B cell (primary cell): ENCODE results near the gene TMEM168. TPM values are rescaled to one million over a fixed set of nuclear protein-coding genes. Genes with fewer than 3 reads are reported as not detected.

Source experiments
- ATAC-seq: fragments of 200-7000 bp; cut with Tn5 transposase; one replicate; pipeline ENCODE4 v1.10.0; 2021; ENCODE audit warnings: low read depth, mild to moderate bottlenecking, moderate number of reproducible peaks, moderate library complexity
- CTCF ChIA-PET: fragments of 350-600 bp; sonication (Branson Sonifier 250); formaldehyde crosslinking; loops from one replicate; lab custom pipeline; 2021; ENCODE audit warnings: antibody characterized with exemption, inconsistent platforms; lab: Charles Lee
- POLR2A ChIA-PET: fragments of 350-600 bp; sonication (Branson Sonifier 250); formaldehyde crosslinking; loops from one replicate; lab custom pipeline; 2021; ENCODE audit warnings: antibody characterized with exemption; lab: Charles Lee
- DNase-seq: peaks from one replicate; pipeline ENCODE4 v3.0.0; 2013
- H2AFZ ChIP-seq: 2 replicates; pipeline ENCODE4 v1.6.1; 2012; ENCODE audit warnings: mild to moderate bottlenecking, low read depth, low read length; ENCODE audit not compliant: insufficient read depth, poor library complexity, severe bottlenecking
- H3K27ac ChIP-seq, 2 donors: 1 replicate in 1 of 2; 2 replicates in 1 of 2; pipeline ENCODE4 v1.5.1; 2012 to 2013; ENCODE audit warnings: low read length in 2 of 2, mild to moderate bottlenecking in 2 of 2, moderate library complexity in 1 of 2
- H3K27me3 ChIP-seq, 4 experiments: fragments of 200-600 bp in 1 of 4; sonication (generic) in 1 of 4; replicated peaks in 1 of 4; 1 replicate in 2 of 4; 2 replicates in 2 of 4; pipeline versions ENCODE4 v1.6.1 to v1.7.0; 2013 to 2016; ENCODE audit warnings: low read length in 3 of 4, mild to moderate bottlenecking in 2 of 4, mixed read lengths in 1 of 4, moderate library complexity in 1 of 4; ENCODE audit not compliant: insufficient read depth in 4 of 4, control insufficient read depth in 3 of 4; ENCODE audit errors: control extremely low read depth in 1 of 4
- H3K36me3 ChIP-seq, 2 experiments: replicated peaks in 1 of 2; 1 replicate in 1 of 2; 2 replicates in 1 of 2; pipeline versions ENCODE4 v1.6.1 to v1.7.1; 2013; ENCODE audit warnings: low read length in 1 of 2; ENCODE audit not compliant: insufficient read depth in 2 of 2, control insufficient read depth in 1 of 2; ENCODE audit errors: control extremely low read depth in 1 of 2, extremely low read depth in 1 of 2
- H3K4me1 ChIP-seq, 2 donors: fragments of 200-600 bp in 1 of 2; sonication (generic) in 1 of 2; 1 replicate in 1 of 2; 2 replicates in 1 of 2; pipeline versions ENCODE4 v1.5.1 to v1.6.1; 2013 to 2017; ENCODE audit warnings: low read length in 2 of 2; ENCODE audit not compliant: control insufficient read depth in 2 of 2, insufficient read depth in 2 of 2
- H3K4me2 ChIP-seq: replicated peaks from 2 replicates; pipeline ENCODE3; 2012; ENCODE audit warnings: mild to moderate bottlenecking, low read depth, low read length; ENCODE audit not compliant: poor library complexity, severe bottlenecking
- H3K4me3 ChIP-seq, 5 experiments: fragments of 200-600 bp in 1 of 5; sonication (generic) in 1 of 5; 1 replicate in 3 of 5; 2 replicates in 2 of 5; pipeline versions ENCODE4 v1.5.1 to v1.7.0; 2011 to 2016; ENCODE audit warnings: low read length in 4 of 5, mild to moderate bottlenecking in 4 of 5, low read depth in 2 of 5, control low read depth in 1 of 5, moderate library complexity in 1 of 5; ENCODE audit not compliant: insufficient read depth in 1 of 5; ENCODE audit errors: control extremely low read depth in 1 of 5, extremely low read depth in 1 of 5
- H3K79me2 ChIP-seq: fragments of 200-600 bp; sonication (generic); one replicate; pipeline ENCODE4 v1.6.0; 2016; ENCODE audit warnings: low read length; ENCODE audit not compliant: control insufficient read depth, insufficient read depth
- H3K9ac ChIP-seq: fragments of 200-600 bp; sonication (generic); 2 replicates; pipeline ENCODE4 v1.6.1; 2017; ENCODE audit warnings: mild to moderate bottlenecking, low read length, moderate library complexity
- H3K9me3 ChIP-seq, 3 donors: one replicate each; pipeline versions ENCODE4 v1.6.1 to v1.7.1; 2013; ENCODE audit warnings: low read length in 2 of 3; ENCODE audit not compliant: control insufficient read depth in 2 of 3, insufficient read depth in 1 of 3; ENCODE audit errors: control extremely low read depth in 1 of 3
- H4K20me1 ChIP-seq: 2 replicates; pipeline ENCODE4 v1.6.0; 2012; ENCODE audit warnings: mild to moderate bottlenecking, low read length; ENCODE audit not compliant: insufficient read depth, control insufficient read depth, poor library complexity, severe bottlenecking
- H3K27ac Mint-ChIP-seq: one replicate; pipeline ENCODE4 v1.8.0; 2021; ENCODE audit warnings: mixed read lengths
- H3K27me3 Mint-ChIP-seq: one replicate; pipeline ENCODE4 v1.8.0; 2021; ENCODE audit warnings: mixed read lengths
- H3K4me1 Mint-ChIP-seq: one replicate; pipeline ENCODE4 v1.8.0; 2021; ENCODE audit warnings: mixed read lengths
- H3K4me3 Mint-ChIP-seq: one replicate; pipeline ENCODE4 v1.8.0; 2021; ENCODE audit warnings: mixed read lengths
- H3K9me3 Mint-ChIP-seq: one replicate; pipeline ENCODE4 v1.8.0; 2022; ENCODE audit warnings: mixed read lengths; ENCODE audit not compliant: insufficient read depth
- CTCF ChIP-seq: fragments of 200-600 bp; IDR thresholded peaks from one replicate; pipeline ENCODE4 v1.8.0; 2022; ENCODE audit warnings: antibody characterized with exemption, mild to moderate bottlenecking
- EZH2 ChIP-seq: IDR thresholded peaks from 2 replicates; pipeline ENCODE4 v1.6.1; 2012; ENCODE audit warnings: borderline replicate concordance, low read depth, mild to moderate bottlenecking, moderate library complexity, low read length; ENCODE audit not compliant: insufficient read depth, poor library complexity, severe bottlenecking
- WGBS: methylation state at CpG from one replicate; pipeline ENCODE4 v1.1.5; 2013; ENCODE audit warnings: missing lambda C conversion rate; ENCODE audit not compliant: insufficient coverage; 5-methylcytosine and 5-hydroxymethylcytosine counted together
- intact Hi-C: fragments of 100-400 bp; cut with micrococcal nuclease; formaldehyde crosslinking; loops from one replicate; pipeline ENCODE4 v1.10.0; 2022
- polyA plus RNA-seq: library from polyadenylated mRNA; depleted of rRNA; stranded (reverse); fragments of >200 nt; gene quantifications from 2 replicates; pipeline ENCODE4 v1.2.3, GENCODE V29; 2012
- total RNA-seq, 2 donors: library from RNA; stranded (reverse); fragments of 120-200 nt in 1 of 2; gene quantifications; 1 replicate in 1 of 2; 2 replicates in 1 of 2; pipeline versions ENCODE4 v1.2.3 to v1.2.4, GENCODE V29; 2013 to 2022

TMEM168 gene
- total and polyA plus RNA-seq, 2 donors (not counting 1 experiment from before 2014, with no cell fraction given) = 12.7 to 31.8 TPM

- no peaks in the 10 kb centered on the region for H4K20me1 ChIP-seq
- peaks cover 3 to 5% of the 10 kb centered on the region in 2 donors for H3K4me1 ChIP-seq
- H3K4me3 ChIP-seq = no peak overlapping the region
- ATAC-seq (no peak), DNase-seq (no peak)
- no peak overlapping the region for H3K9ac ChIP-seq
- intact Hi-C loops = no loop called here
- H2AFZ ChIP-seq = no peak overlapping the region
- POLR2A ChIA-PET = no interaction called here
- H3K36me3 ChIP-seq = no peaks in the 10 kb centered on the region
- Mint-ChIP-seq H3K4me3 (no peak overlapping the region), H3K27ac (no peak overlapping the region), H3K9me3 (no peaks in the 10 kb centered on the region), H3K27me3 (no peaks in the 10 kb centered on the region), H3K4me1 (peaks cover 5% of the 10 kb centered on the region)
- TF ChIP-seq CTCF (no peak), EZH2 (no peak)
- no peaks in the 10 kb centered on the region for H3K79me2 ChIP-seq
- H3K27ac ChIP-seq = no peak overlapping the region
- no peak overlapping the region for H3K4me2 ChIP-seq
- no peaks in the 10 kb centered on the region for H3K9me3 ChIP-seq
- CTCF ChIA-PET = no interaction called here
- H3K27me3 ChIP-seq = no peaks in the 10 kb centered on the region
These were observed 26.2 kb downstream of the TMEM168 start for GRCh38 chr7:112763996-112764395.

GRCh38 chr7:112763298-112763697 lies 26.9 kb downstream of the TMEM168 start:
- Histone ChIP-seq H3K36me3 (no peaks in the 10 kb centered on the region), H3K9me3 (no peaks in the 10 kb centered on the region), H4K20me1 (no peaks in the 10 kb centered on the region), H3K9ac (no peak overlapping the region), H3K79me2 (no peaks in the 10 kb centered on the region), H3K27ac (no peak overlapping the region), H3K4me2 (no peak overlapping the region), H3K27me3 (no peaks in the 10 kb centered on the region), H2AFZ (no peak overlapping the region), H3K4me3 (no peak overlapping the region), H3K4me1 (peaks cover 3 to 5% of the 10 kb centered on the region in 2 donors)
- POLR2A ChIA-PET = no interaction called here
- ATAC-seq = no peak
- CTCF ChIA-PET = no interaction called here
- H3K9me3 Mint-ChIP-seq = no peaks in the 10 kb centered on the region
- no peak overlapping the region for H3K27ac Mint-ChIP-seq
- intact Hi-C loops = no loop called here
- no peak for DNase-seq
- no peaks in the 10 kb centered on the region for H3K27me3 Mint-ChIP-seq
- TF ChIP-seq CTCF (no peak), EZH2 (no peak)
- WGBS = 100% methylated on average over 1 of the region's 3 CpGs
- peaks cover 5% of the 10 kb centered on the region for H3K4me1 Mint-ChIP-seq
- H3K4me3 Mint-ChIP-seq = no peak overlapping the region
